OCI-LY3 (cell line): ENCODE measurements around the gene INPP5J.
"Not testable (repeated sequence)": the region's sequence is repeated elsewhere in the genome, so short reads cannot be mapped to it uniquely, and the experiment has no call there.

ENCODE experiments used
- H2AFZ ChIP-seq: fragments of 200-600, 300-600 bp; shearing (Covaris generic); 2 replicates; pipeline ENCODE4 v1.6.0; 2014; ENCODE audit warnings: antibody characterized with exemption, low read depth, low read length
- H3K27ac ChIP-seq: fragments of 200-600, 300-600 bp; sonication (generic); 2 replicates; pipeline ENCODE4 v1.5.1; 2014; ENCODE audit warnings: mild to moderate bottlenecking, low read length, moderate library complexity, mixed read lengths
- H3K27me3 ChIP-seq: fragments of 200-600, 300-600 bp; sonication (generic); 2 replicates; pipeline ENCODE4 v1.6.1; 2014; ENCODE audit warnings: low read depth, low read length, mixed read lengths
- H3K36me3 ChIP-seq: fragments of 200-600, 300-600 bp; sonication (generic); replicated peaks from 2 replicates; pipeline ENCODE3; 2014; ENCODE audit warnings: low read depth, low read length, mixed read lengths
- H3K4me1 ChIP-seq: fragments of 300-600, 200-600 bp; sonication (generic); 2 replicates; pipeline ENCODE4 v1.6.1; 2014; ENCODE audit warnings: low read length, mixed read lengths
- H3K4me2 ChIP-seq: fragments of 200-600, 300-600 bp; sonication (generic); 2 replicates; pipeline ENCODE4 v1.6.1; 2014; ENCODE audit warnings: low read length, mixed read lengths
- H3K4me3 ChIP-seq: fragments of 300-600, 200-600 bp; sonication (generic); 2 replicates; pipeline ENCODE4 v1.5.1; 2014; ENCODE audit warnings: antibody characterized with exemption, mild to moderate bottlenecking, low read length, moderate library complexity
- H3K79me2 ChIP-seq: fragments of 300-600, 200-600 bp; shearing (Covaris generic); 2 replicates; pipeline ENCODE4 v1.6.1; 2014; ENCODE audit warnings: mild to moderate bottlenecking, low read length, mixed read lengths
- H3K9ac ChIP-seq: fragments of 300-600, 200-600 bp; shearing (Covaris generic); 2 replicates; pipeline ENCODE4 v1.6.0; 2014; ENCODE audit warnings: mild to moderate bottlenecking, low read length, moderate library complexity
- H3K9me3 ChIP-seq: fragments of 200-600, 300-600 bp; shearing (Covaris generic); 2 replicates; pipeline ENCODE4 v1.6.1; 2014; ENCODE audit warnings: low read length, mixed read lengths; ENCODE audit not compliant: insufficient read depth
- H4K20me1 ChIP-seq: fragments of 200-600, 300-600 bp; sonication (generic); 2 replicates; pipeline ENCODE4 v1.6.1; 2016; ENCODE audit warnings: low read length, mixed read lengths; ENCODE audit not compliant: insufficient read depth
- EZH2phosphoT487 ChIP-seq: fragments of 200-600 bp; shearing (Covaris generic); IDR thresholded peaks from 2 replicates; pipeline ENCODE4 v1.6.1; 2018; ENCODE audit warnings: antibody characterized with exemption, mixed run types, low read depth
- TF ChIP-seq, protein P1 (sequence below): fragments of 200-600, 300-600 bp; sonication (generic); IDR thresholded peaks from 2 replicates; pipeline ENCODE4 v1.5.1; 2014; ENCODE audit warnings: antibody characterized with exemption, low read length, low read depth

The INPP5J gene

DNA sequence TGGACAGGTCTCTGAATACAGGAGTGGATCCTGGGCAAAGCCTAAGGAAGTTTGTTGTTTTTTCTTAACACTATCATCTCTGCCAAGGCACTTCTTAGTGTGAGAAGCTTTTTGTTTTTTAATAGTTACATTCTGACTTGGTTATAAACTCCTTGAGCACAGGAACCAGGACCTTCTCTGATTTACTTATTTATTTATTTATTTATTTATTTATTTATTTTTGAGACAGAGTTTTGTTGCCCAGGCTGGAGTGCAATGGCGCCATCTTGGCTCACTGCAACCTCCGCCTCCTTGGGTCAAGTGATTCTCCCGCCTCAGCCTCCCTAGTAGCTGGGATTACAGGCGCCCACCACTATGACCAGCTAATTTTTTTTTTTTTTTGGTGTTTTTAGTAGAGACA is 48.2 kb downstream of the INPP5J start:
- Histone ChIP-seq H3K9me3 (no peaks in the 10 kb centered on the region), H3K4me3 (no peak overlapping the region), H3K27me3 (no peaks in the 10 kb centered on the region), H4K20me1 (no peaks in the 10 kb centered on the region; the same call in 1 of the 2 replicates), H3K9ac (no peak overlapping the region), H3K79me2 (peaks cover 21% of the 10 kb centered on the region), H3K4me2 (no peak overlapping the region), H2AFZ (no peak overlapping the region), H3K27ac (no peak overlapping the region), H3K4me1 (peaks cover 5% of the 10 kb centered on the region), H3K36me3 (peaks cover 8% of the 10 kb centered on the region)
- no peak for TF ChIP-seq EZH2phosphoT487
- TF ChIP-seq, protein P1, sequence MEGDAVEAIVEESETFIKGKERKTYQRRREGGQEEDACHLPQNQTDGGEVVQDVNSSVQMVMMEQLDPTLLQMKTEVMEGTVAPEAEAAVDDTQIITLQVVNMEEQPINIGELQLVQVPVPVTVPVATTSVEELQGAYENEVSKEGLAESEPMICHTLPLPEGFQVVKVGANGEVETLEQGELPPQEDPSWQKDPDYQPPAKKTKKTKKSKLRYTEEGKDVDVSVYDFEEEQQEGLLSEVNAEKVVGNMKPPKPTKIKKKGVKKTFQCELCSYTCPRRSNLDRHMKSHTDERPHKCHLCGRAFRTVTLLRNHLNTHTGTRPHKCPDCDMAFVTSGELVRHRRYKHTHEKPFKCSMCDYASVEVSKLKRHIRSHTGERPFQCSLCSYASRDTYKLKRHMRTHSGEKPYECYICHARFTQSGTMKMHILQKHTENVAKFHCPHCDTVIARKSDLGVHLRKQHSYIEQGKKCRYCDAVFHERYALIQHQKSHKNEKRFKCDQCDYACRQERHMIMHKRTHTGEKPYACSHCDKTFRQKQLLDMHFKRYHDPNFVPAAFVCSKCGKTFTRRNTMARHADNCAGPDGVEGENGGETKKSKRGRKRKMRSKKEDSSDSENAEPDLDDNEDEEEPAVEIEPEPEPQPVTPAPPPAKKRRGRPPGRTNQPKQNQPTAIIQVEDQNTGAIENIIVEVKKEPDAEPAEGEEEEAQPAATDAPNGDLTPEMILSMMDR, result no peak

DNA sequence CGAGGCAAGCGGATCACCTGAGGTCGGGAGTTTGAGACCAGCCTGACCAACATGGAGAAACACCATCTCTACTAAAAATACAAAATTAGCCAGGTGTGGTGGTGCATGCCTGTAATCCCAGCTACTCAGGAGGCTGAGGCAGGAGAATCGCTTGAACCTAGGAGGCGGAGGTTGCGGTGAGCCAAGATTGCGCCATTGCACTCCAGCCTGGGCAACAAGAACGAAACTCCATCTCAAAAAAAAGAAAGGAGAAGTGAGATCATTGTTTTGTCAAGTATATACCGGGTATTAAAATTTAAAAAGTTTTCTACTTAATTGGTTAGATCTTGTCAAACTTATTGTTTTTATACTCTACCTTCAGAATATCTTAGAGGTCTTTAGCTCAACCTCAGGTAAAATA is 49.0 kb downstream of the INPP5J start:
- H4K20me1 ChIP-seq, H3K9me3 ChIP-seq, H3K27me3 ChIP-seq, H3K27ac ChIP-seq, H2AFZ ChIP-seq, H3K9ac ChIP-seq, H3K4me3 ChIP-seq, H3K4me1 ChIP-seq, H3K36me3 ChIP-seq: not testable (repeated sequence)
- peaks cover 21% of the 10 kb centered on the region for H3K79me2 ChIP-seq
- H3K4me2 ChIP-seq, result 0 out of 2 replicates have a peak overlapping the region, but pooled peaks have one; percentile 1

DNA sequence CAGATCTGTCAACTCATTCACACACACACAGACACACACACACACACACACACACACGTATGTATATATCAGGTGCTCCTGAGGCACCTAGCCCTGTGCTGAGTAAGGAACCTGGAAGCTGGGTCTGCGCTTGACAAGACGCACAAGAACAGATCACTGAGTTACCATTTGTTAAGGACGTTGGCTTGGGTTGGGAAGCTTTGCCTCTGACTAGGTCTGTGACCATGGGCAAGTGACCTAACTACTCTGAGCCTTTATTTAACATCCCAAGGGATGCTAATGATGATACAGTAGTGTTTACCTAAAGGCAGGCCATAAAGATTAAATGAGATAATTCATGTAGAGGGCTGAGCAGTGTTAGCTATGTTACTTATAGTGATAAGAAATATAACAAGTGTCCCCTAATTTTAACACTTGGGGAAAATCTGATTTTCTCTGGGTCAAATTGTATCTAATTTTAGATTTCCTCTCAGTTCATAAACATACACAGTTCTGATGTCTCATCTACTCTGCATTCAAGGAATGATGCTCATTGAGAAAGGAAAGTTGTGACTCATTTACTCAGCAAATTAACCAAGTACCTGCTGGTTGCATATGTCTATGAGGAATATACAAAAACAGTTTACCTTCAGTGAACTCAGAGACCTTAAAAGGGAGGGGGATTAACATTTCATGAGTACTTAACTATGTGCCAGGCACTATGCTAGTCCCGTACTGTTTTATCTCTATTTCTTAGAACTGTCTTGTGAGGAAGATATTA is 50.8 kb downstream of the INPP5J start:
- Histone ChIP-seq H3K4me2 (no peak overlapping the region), H2AFZ (no peak overlapping the region), H3K4me1 (peaks cover 5% of the 10 kb centered on the region), H3K4me3 (no peak overlapping the region), H3K79me2 (peaks cover 21% of the 10 kb centered on the region), H3K9me3 (no peaks in the 10 kb centered on the region), H4K20me1 (peaks cover 3% of the 10 kb centered on the region; the same call in 1 of the 2 replicates), H3K36me3 (peaks cover 13% of the 10 kb centered on the region), H3K9ac (no peak overlapping the region), H3K27ac (no peak overlapping the region), H3K27me3 (no peaks in the 10 kb centered on the region)
- no peak for TF ChIP-seq EZH2phosphoT487
- TF ChIP-seq, protein P1, result no peak

DNA sequence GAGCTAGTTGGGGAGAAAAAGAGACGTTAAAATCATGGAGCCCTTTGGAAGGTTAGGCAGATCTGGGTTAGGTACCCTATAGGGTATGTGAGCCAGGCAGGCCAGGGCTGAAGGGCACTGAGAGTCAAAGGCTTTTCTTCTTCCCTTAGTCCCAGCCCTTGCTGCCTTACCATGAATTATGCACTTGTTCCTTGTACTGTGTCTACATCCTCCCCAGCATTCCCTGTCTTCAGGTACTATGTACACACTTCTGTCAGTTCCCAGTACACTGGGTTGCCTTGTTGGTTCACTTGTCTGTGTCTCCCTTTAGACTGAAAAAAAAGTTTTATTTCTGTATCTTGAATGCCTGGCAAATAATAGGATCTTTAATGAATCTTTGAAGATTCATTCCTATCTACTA is 54.2 kb downstream of the INPP5J start:
- TF ChIP-seq EZH2phosphoT487, result no peak
- TF ChIP-seq, protein P1, result no peak
- Histone ChIP-seq H3K4me1 (peaks cover 3% of the 10 kb centered on the region), H3K27me3 (no peaks in the 10 kb centered on the region), H3K79me2 (peaks cover 18% of the 10 kb centered on the region), H3K9ac (no peak overlapping the region), H2AFZ (no peak overlapping the region), H3K4me3 (no peak overlapping the region), H3K36me3 (peaks cover 19% of the 10 kb centered on the region), H3K4me2 (no peak overlapping the region), H4K20me1 (peaks cover 10% of the 10 kb centered on the region), H3K27ac (no peak overlapping the region), H3K9me3 (no peaks in the 10 kb centered on the region)
